Measurements from ENCODE around the gene UQCRC2.
"Not testable (repeated sequence)": the region's sequence is repeated elsewhere in the genome, so short reads cannot be mapped to it uniquely, and the experiment has no call there.

UQCRC2 gene

DNA sequence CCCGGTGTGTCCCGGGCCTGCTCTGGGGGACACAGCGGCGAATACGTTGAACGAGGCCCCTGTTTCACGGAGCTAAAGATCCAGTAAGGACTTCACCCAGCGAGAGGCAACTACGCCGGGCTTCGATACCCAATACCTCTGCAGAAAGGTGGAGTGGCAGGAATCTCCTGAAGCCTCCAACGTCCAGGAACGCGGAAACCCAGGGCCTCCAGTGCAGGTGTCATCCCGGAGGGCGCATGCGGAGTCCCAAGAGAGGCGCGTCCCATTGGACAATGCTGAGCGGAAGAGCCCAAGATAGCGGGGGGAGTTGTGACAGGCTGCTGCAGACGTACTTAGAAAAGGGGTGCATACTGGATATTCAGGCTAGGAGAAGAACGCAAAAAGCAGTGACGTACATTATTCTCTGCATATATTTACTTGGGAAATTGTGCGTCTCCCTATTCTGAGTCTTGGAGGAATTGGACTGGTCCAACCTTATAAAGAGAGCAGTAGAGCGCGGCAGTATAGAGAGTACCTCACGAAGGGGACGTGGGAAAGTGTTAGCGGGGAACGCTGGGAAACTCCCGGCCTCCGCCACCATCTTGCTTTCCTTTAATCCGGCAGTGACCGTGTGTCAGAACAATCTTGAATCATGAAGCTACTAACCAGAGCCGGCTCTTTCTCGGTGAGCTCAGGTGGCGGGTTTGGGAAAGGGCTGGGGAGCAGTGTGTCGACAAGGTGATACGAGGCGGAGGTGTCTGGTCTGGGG, at the start of gene UQCRC2:
TSS of gene UQCRC2 (plus strand) at position 569 of the 748 bp plus-strand sequence. CDS start at position 632, 63 bp downstream.
- Histone ChIP-seq H3K9me3 (ENCODE audit: control insufficient read depth, low read length) (no peaks in the 10 kb centered on the region), H3K4me2 (ENCODE audit: low read length) (peak within 1 kb of the TSS; percentile 71), H3K9ac (peak within 1 kb of the TSS; percentile 95), H3K27ac (peak within 1 kb of the TSS; percentile 95), H3K4me3 (ENCODE audit: low read depth, low read length) (peak within 1 kb of the TSS; percentile 97), H3K27me3 (ENCODE audit: control insufficient read depth, insufficient read depth, low read length) (no peaks in the 10 kb centered on the region), H3K4me1 (peaks cover 6% of the 10 kb centered on the region), H3K79me2 (peaks cover 27% of the 10 kb centered on the region), H3K36me3 (ENCODE audit: control insufficient read depth, insufficient read depth, low read length) (no peaks in the 10 kb centered on the region), H2AFZ (peak within 1 kb of the TSS; percentile 95)
- TF ChIP-seq, protein P1, sequence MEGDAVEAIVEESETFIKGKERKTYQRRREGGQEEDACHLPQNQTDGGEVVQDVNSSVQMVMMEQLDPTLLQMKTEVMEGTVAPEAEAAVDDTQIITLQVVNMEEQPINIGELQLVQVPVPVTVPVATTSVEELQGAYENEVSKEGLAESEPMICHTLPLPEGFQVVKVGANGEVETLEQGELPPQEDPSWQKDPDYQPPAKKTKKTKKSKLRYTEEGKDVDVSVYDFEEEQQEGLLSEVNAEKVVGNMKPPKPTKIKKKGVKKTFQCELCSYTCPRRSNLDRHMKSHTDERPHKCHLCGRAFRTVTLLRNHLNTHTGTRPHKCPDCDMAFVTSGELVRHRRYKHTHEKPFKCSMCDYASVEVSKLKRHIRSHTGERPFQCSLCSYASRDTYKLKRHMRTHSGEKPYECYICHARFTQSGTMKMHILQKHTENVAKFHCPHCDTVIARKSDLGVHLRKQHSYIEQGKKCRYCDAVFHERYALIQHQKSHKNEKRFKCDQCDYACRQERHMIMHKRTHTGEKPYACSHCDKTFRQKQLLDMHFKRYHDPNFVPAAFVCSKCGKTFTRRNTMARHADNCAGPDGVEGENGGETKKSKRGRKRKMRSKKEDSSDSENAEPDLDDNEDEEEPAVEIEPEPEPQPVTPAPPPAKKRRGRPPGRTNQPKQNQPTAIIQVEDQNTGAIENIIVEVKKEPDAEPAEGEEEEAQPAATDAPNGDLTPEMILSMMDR (IDR thresholded peaks at IDR 0.05), result peak; percentile 11

DNA sequence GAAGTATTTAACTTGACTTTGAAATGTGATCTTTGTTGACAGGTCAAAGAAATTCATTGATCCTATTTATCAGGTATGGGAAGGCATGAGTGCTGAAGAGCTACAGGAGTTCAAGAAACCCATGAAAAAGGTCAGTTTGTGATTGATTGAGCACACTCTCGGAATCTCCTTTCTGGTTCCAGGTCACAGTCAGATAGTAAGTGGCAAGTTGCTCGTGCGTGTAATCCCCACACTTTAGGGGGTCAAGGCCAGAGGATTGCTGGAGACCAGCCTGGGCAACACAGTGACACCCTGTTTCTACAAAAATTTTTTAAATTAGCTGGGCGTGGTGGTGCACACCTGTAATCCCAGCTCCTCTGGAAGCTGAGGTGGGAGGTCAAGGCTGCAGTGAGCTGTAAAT, 20.5 kb upstream of the UQCRC2 start:
- not testable (repeated sequence) for H3K27ac ChIP-seq; H3K4me1 ChIP-seq; H3K4me3 ChIP-seq (ENCODE audit: low read depth, low read length); H2AFZ ChIP-seq; H3K27me3 ChIP-seq (ENCODE audit: control insufficient read depth, insufficient read depth, low read length); H3K9me3 ChIP-seq (ENCODE audit: control insufficient read depth, low read length); H3K79me2 ChIP-seq; H3K4me2 ChIP-seq (ENCODE audit: low read length); H3K36me3 ChIP-seq (ENCODE audit: control insufficient read depth, insufficient read depth, low read length); H3K9ac ChIP-seq

DNA sequence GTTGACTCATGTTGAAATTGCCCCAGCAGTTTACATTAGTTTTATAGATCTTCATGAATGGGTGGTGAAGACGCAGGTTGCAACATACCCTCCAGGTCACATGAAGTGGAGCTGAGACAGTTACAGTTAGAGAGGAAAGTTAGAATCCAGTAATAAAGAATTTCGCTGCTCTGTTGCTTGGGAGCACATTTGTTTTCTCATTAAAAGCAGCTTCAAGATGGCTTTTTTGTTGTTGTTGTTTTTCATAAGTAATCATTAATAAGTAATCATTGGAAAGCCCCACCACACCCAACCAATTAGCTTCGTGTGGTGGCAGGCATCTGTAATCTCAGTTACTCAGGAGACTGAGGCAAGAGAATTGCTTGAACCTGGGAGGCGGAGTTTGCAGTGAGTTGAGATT, 19.8 kb upstream of the UQCRC2 start:
- H3K79me2 ChIP-seq; H2AFZ ChIP-seq; H3K27ac ChIP-seq; H3K4me1 ChIP-seq; H3K4me3 ChIP-seq (ENCODE audit: low read depth, low read length); H3K4me2 ChIP-seq (ENCODE audit: low read length); H3K27me3 ChIP-seq (ENCODE audit: control insufficient read depth, insufficient read depth, low read length); H3K9ac ChIP-seq; H3K36me3 ChIP-seq (ENCODE audit: control insufficient read depth, insufficient read depth, low read length); H3K9me3 ChIP-seq (ENCODE audit: control insufficient read depth, low read length): not testable (repeated sequence)

DNA sequence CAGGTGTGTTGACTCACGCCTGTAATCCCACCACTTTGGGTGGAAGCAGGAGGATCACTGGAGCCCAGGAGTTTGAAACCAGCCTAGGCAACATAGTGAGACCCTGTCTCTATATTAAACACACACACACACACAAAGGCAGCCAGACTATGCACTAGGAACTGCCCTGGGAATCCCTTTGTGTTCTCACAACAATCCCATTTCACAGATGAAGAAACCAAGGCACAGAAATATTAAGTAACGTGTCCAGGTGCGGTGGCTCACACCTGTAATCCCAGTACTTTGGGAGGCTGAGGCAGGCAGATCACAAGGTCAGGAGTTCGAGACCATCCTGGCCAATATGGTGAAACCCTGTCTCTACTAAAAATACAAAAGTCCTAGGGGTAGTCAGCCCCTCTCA, 19.4 kb upstream of the UQCRC2 start:
- H2AFZ ChIP-seq; H3K4me1 ChIP-seq; H3K79me2 ChIP-seq; H3K27me3 ChIP-seq (ENCODE audit: control insufficient read depth, insufficient read depth, low read length); H3K36me3 ChIP-seq (ENCODE audit: control insufficient read depth, insufficient read depth, low read length); H3K9me3 ChIP-seq (ENCODE audit: control insufficient read depth, low read length); H3K4me3 ChIP-seq (ENCODE audit: low read depth, low read length); H3K9ac ChIP-seq; H3K4me2 ChIP-seq (ENCODE audit: low read length); H3K27ac ChIP-seq: not testable (repeated sequence)

DNA sequence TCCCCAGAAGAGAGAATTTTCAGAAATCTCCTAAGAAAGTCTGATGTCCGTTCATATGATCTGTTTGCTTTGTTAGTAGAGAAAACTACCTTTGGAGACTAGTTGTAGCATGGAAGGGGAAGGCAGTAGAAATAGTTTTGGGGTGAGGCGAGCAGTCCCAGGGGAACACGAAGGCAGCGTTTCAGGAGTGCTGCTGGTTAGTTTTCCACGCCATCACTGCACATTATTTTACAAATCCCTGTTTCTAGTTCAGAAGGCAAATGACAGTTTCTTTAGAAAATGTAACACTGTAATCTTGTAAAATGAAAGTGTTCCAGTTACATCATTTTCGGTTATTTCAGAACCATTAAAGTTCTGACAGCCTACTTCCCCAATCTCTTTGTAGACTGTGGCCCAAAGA, 16.9 kb upstream of the UQCRC2 start:
- H3K4me2 ChIP-seq (ENCODE audit: low read length); H3K36me3 ChIP-seq (ENCODE audit: control insufficient read depth, insufficient read depth, low read length); H3K27me3 ChIP-seq (ENCODE audit: control insufficient read depth, insufficient read depth, low read length); H3K9ac ChIP-seq; H3K4me1 ChIP-seq; H2AFZ ChIP-seq; H3K79me2 ChIP-seq; H3K27ac ChIP-seq; H3K4me3 ChIP-seq (ENCODE audit: low read depth, low read length); H3K9me3 ChIP-seq (ENCODE audit: control insufficient read depth, low read length): not testable (repeated sequence)

DNA sequence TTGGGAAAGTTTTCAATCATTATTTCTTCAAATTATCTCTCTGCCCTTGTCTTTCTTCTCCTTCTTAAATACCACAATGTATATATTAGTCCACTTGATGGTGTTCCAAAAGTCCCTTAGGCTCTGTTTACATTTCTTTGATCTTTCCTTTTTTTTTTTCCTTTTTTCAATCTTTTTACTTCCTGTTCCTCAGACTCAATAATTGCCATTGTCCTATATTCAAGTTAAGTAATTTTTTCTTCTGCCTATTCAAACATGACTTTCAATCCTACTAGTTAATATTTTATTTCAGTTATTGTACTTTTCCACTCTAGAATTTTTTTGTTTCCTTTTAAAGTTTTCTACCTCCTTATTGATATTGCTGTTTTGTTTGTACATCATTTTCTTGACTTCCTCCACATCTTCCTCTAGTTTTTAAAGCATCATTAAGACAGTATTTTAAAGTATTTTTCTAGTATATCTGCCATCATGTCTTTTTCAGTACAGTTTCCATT, 15.8 kb upstream of the UQCRC2 start:
- no peak overlapping the region for H3K4me3 ChIP-seq (ENCODE audit: low read depth, low read length)
- no peak overlapping the region for H2AFZ ChIP-seq
- no peak overlapping the region for H3K9ac ChIP-seq
- H3K36me3 ChIP-seq (ENCODE audit: control insufficient read depth, insufficient read depth, low read length), result no peaks in the 10 kb centered on the region
- H3K9me3 ChIP-seq (ENCODE audit: control insufficient read depth, low read length), result no peaks in the 10 kb centered on the region
- no peaks in the 10 kb centered on the region for H3K27me3 ChIP-seq (ENCODE audit: control insufficient read depth, insufficient read depth, low read length)
- no peaks in the 10 kb centered on the region for H3K79me2 ChIP-seq
- TF ChIP-seq, protein P1 (IDR thresholded peaks at IDR 0.05), result no peak
- no peak overlapping the region for H3K27ac ChIP-seq
- no peaks in the 10 kb centered on the region for H3K4me1 ChIP-seq
- no peak overlapping the region for H3K4me2 ChIP-seq (ENCODE audit: low read length)

Data from parathyroid adenoma (tissue), 2 donors.